RWPE2 (cell line): Measurements from ENCODE around the gene GPSM1.

ENCODE experiments used
- ATAC-seq: fragments of 200-7000 bp; cut with Tn5 transposase; 3 replicates; pipeline ENCODE4 v1.9.1; 2021; ENCODE audit warnings: low read depth
- DNase-seq: peaks from one replicate; pipeline ENCODE4 v3.0.0-alpha.2; 2020; ENCODE audit warnings: low spot score
- H3K27ac ChIP-seq: fragments of 450-650 bp; 2 replicates; pipeline ENCODE4 v1.5.1; 2017; ENCODE audit warnings: mild to moderate bottlenecking; ENCODE audit not compliant: poor library complexity, severe bottlenecking
- H3K27me3 ChIP-seq: fragments of 250-450 bp; sonication (Bioruptor Pico); 2 replicates; pipeline ENCODE4 v1.5.1; 2021; ENCODE audit warnings: mild to moderate bottlenecking, moderate library complexity; ENCODE audit not compliant: insufficient read depth, poor library complexity, severe bottlenecking
- H3K36me3 ChIP-seq: fragments of 250-450 bp; sonication (Bioruptor Pico); 2 replicates; pipeline ENCODE4 v1.5.1; 2020; ENCODE audit warnings: low read depth, mild to moderate bottlenecking, moderate library complexity
- H3K4me1 ChIP-seq: fragments of 250-450 bp; sonication (Bioruptor Pico); 2 replicates; pipeline ENCODE4 v1.5.1; 2021; ENCODE audit warnings: mild to moderate bottlenecking, moderate library complexity; ENCODE audit not compliant: insufficient read depth, poor library complexity, severe bottlenecking
- H3K4me3 ChIP-seq: fragments of 250-450 bp; sonication (Bioruptor Pico); 2 replicates; pipeline ENCODE4 v1.5.1; 2021; ENCODE audit warnings: mild to moderate bottlenecking, moderate library complexity; ENCODE audit not compliant: severe bottlenecking
- H3K9me3 ChIP-seq: fragments of 250-450 bp; sonication (Bioruptor Pico); 2 replicates; pipeline ENCODE4 v1.5.1; 2021; ENCODE audit warnings: mild to moderate bottlenecking, moderate library complexity; ENCODE audit not compliant: severe bottlenecking
- CTCF ChIP-seq: fragments of 450-650 bp; IDR thresholded peaks from one replicate; pipeline ENCODE4 v1.5.1; 2017; ENCODE audit warnings: mild to moderate bottlenecking, moderate library complexity; ENCODE audit not compliant: poor library complexity, severe bottlenecking

GPSM1 gene

GRCh38 chr9:136363106-136363948, 36.0 kb downstream of the GPSM1 start, which contains the start of gene DNLZ:
TSS of gene DNLZ (minus strand) at chr9:136363744. CDS start at chr9:136363714, 30 bp downstream.
- DNase-seq = peak; percentile 96
- peak within 1 kb of the TSS; percentile 72 for H3K27ac ChIP-seq
- no peaks in the 10 kb centered on the region for H3K4me1 ChIP-seq
- H3K27me3 ChIP-seq = no peaks in the 10 kb centered on the region
- H3K36me3 ChIP-seq = no peaks in the 10 kb centered on the region
- H3K9me3 ChIP-seq = no peaks in the 10 kb centered on the region
- peak within 1 kb of the TSS; percentile 99 for H3K4me3 ChIP-seq
- peak; percentile 98 for TF ChIP-seq CTCF
- ATAC-seq = peak; percentile 75

GRCh38 chr9:136363949-136364748, 36.8 kb downstream of the GPSM1 start:
- peak overlapping the region; percentile 99 for H3K4me3 ChIP-seq
- H3K27me3 ChIP-seq = no peaks in the 10 kb centered on the region
- DNase-seq = no peak
- no peaks in the 10 kb centered on the region for H3K4me1 ChIP-seq
- peak overlapping the region; percentile 72 for H3K27ac ChIP-seq
- H3K9me3 ChIP-seq = no peaks in the 10 kb centered on the region
- TF ChIP-seq CTCF = peak; percentile 84
- no peak for ATAC-seq
- no peaks in the 10 kb centered on the region for H3K36me3 ChIP-seq

- Histone ChIP-seq H3K27me3 (no peaks in the 10 kb centered on the region), H3K4me1 (no peaks in the 10 kb centered on the region), H3K9me3 (no peaks in the 10 kb centered on the region), H3K27ac (no peak overlapping the region), H3K4me3 (no peak overlapping the region), H3K36me3 (no peaks in the 10 kb centered on the region)
- no peak for ATAC-seq
- no peak for DNase-seq
- no peak for TF ChIP-seq CTCF
Observed at GRCh38 chr9:136364942-136365774, 37.8 kb downstream of the GPSM1 start.

- DNase-seq = no peak
- no peak overlapping the region for H3K27ac ChIP-seq
Observed at GRCh38 chr9:136365775-136366222, 38.5 kb downstream of the GPSM1 start.

More at GRCh38 chr9:136365775-136366222, 38.5 kb downstream of the GPSM1 start:
- H3K4me3 ChIP-seq = no peak overlapping the region
- no peaks in the 10 kb centered on the region for H3K36me3 ChIP-seq
- H3K4me1 ChIP-seq = no peaks in the 10 kb centered on the region
- H3K27me3 ChIP-seq = no peaks in the 10 kb centered on the region
- no peaks in the 10 kb centered on the region for H3K9me3 ChIP-seq
- no peak for TF ChIP-seq CTCF
- no peak for ATAC-seq
